Testis (tissue), 3 donors: ENCODE results near the gene MFSD12. TPM values are rescaled to one million over a fixed set of nuclear protein-coding genes. Genes with fewer than 3 reads are reported as not detected.

ENCODE experiments used
- DNase-seq: peaks from one replicate; pipeline ENCODE4 v3.0.0-alpha.2; 2019
- H3K27ac ChIP-seq, 2 donors: fragments of 200-600 bp; sonication (generic); one replicate each; pipeline ENCODE4 v1.5.1; 2019
- H3K27me3 ChIP-seq: fragments of 200-600 bp; sonication (generic); one replicate; pipeline ENCODE4 v1.5.1; 2019
- H3K36me3 ChIP-seq: fragments of 200-600 bp; sonication (generic); one replicate; pipeline ENCODE4 v1.5.1; 2017; ENCODE audit warnings: low read depth; ENCODE audit errors: missing control alignments
- H3K4me1 ChIP-seq: fragments of 200-600 bp; sonication (generic); one replicate; pipeline ENCODE4 v1.5.1; 2019
- H3K4me3 ChIP-seq, 2 donors: fragments of 200-600 bp; sonication (generic); one replicate each; pipeline ENCODE4 v1.5.1; 2017 to 2019
- H3K9me3 ChIP-seq: fragments of 200-600 bp; sonication (generic); one replicate; pipeline ENCODE4 v1.5.1; 2017
- CTCF ChIP-seq, 3 experiments: fragments of 450-650 bp in 2 of 3; fragments of 200-600 bp in 1 of 3; sonication (generic) in 1 of 3; IDR thresholded peaks; one replicate each; pipeline ENCODE4 v1.5.1; 2016 to 2019; ENCODE audit warnings: antibody characterized with exemption in 3 of 3, mild to moderate bottlenecking in 2 of 3, moderate library complexity in 1 of 3
- POLR2A ChIP-seq: fragments of 450-650 bp; IDR thresholded peaks from one replicate; pipeline ENCODE4 v1.6.1; 2017; ENCODE audit warnings: antibody characterized with exemption, mild to moderate bottlenecking, moderate library complexity
- WGBS, 2 donors: methylation state at CpG; one replicate each; pipeline ENCODE4 v1.1.5; 2018; 5-methylcytosine and 5-hydroxymethylcytosine counted together
- intact Hi-C: fragments of 100-400 bp; cut with DNase I; formaldehyde crosslinking; loops from one replicate; pipeline ENCODE4 v1.15.1; 2023; ENCODE audit warnings: low total_unique reads
- polyA plus RNA-seq: library from polyadenylated mRNA; stranded (reverse); fragments of 350-450 nt; fragmentation: Illumina TruSeq; extraction: RNeasy Lipid Tissue Mini Kit (QIAGEN cat#74804); gene quantifications from one replicate; pipeline ENCODE4 v1.2.3, GENCODE V29; 2014; ENCODE audit warnings: low read depth, low replicate concordance; ENCODE audit not compliant: insufficient read depth
- total RNA-seq, 2 donors: library from RNA; depleted of rRNA; stranded (reverse); fragments of >200 nt; gene quantifications; one replicate each; pipeline ENCODE4 v1.2.3, GENCODE V29; 2016

MFSD12 gene
- total and polyA plus RNA-seq, 3 donors from 2014 or later = 32.8 to 95.1 (median 83.9) TPM

DNA sequence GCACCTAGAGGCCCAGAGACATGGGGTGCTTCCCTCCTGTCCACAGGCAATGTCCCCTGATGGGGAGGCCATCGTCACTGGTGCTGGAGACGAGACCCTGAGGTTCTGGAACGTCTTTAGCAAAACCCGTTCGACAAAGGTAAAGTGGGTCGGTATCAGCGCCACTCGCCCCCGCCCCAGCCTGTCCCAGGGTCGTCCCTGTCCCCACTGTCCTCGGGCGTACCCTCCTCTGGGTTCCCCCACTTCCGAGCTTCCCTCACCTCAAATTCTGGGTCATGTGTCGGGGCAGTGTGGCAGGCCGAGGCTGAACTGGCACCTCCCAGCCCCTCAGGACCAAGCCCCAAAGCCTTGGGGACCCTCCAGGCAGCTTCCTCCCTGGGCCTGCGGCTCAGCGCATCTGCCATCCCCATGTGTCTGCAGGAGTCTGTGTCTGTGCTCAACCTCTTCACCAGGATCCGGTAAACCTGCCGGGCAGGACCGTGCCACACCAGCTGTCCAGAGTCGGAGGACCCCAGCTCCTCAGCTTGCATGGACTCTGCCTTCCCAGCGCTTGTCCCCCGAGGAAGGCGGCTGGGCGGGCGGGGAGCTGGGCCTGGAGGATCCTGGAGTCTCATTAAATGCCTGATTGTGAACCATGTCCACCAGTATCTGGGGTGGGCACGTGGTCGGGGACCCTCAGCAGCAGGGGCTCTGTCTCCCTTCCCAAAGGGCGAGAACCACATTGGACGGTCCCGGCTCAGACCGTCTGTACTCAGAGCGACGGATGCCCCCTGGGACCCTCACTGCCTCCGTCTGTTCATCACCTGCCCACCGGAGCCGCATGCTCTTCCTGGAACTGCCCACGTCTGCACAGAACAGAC lies 22.8 kb downstream of the MFSD12 start:
- Histone ChIP-seq H3K4me3 (no peak overlapping the region), H3K27me3 (no peaks in the 10 kb centered on the region), H3K9me3 (no peaks in the 10 kb centered on the region), H3K36me3 (no peaks in the 10 kb centered on the region), H3K4me1 (peaks cover 35% of the 10 kb centered on the region), H3K27ac (no peak overlapping the region)
- intact Hi-C loops = no loop called here
- no peak for TF ChIP-seq CTCF (IDR thresholded peaks at IDR 0.05)
- no peak for TF ChIP-seq POLR2A
- 92 to 95% methylated on average over 25 to 38 of the region's 38 CpGs for WGBS, 2 donors
- no peak for DNase-seq

DNA sequence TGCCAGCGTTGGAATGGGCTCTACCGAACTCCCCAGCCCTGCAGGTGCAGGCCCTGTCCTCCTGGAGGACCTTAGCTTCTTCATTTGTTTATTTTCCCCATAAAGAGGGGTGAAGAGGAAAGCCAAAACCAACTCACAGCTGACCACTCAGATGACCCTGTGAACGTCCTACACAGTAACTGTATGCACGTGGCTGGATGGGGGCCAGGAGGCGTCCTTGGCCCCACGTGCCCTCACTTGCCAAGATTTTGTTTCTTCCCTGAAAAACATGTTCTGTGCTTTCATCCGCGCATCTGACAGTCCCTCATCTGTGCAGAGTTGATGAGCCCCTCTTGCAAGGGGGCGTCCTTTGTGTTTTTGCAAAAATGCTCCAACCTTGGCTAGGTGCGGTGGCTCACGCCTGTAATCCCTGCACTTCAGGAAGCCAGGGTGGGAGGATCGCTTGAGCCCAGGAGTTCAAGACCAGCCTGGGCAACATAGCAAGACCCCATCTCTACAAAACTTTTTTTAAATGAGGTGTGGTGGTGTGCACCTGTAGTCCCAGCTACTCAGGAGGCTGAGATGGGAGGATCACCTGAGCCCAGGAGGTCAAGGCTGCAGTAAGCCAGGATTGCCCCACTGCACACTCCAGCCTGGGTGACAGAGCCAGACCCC lies 23.7 kb downstream of the MFSD12 start:
- TF ChIP-seq CTCF (IDR thresholded peaks at IDR 0.05) (no peak), POLR2A (no peak)
- peak; percentile 82 for DNase-seq
- peaks cover 29% of the 10 kb centered on the region for H3K4me1 ChIP-seq
- H3K27ac ChIP-seq = no peak overlapping the region
- intact Hi-C loops = no loop called here
- no peaks in the 10 kb centered on the region for H3K27me3 ChIP-seq
- H3K36me3 ChIP-seq = no peaks in the 10 kb centered on the region
- WGBS, 2 donors = 47 to 63% methylated on average over 12 of the region's 12 CpGs
- H3K4me3 ChIP-seq = no peak overlapping the region
- no peaks in the 10 kb centered on the region for H3K9me3 ChIP-seq

GRCh38 chr19:3533033-3533432 lies 24.4 kb downstream of the MFSD12 start:
- TF ChIP-seq POLR2A (no peak), CTCF (IDR thresholded peaks at IDR 0.05) (no peak)
- H3K27ac ChIP-seq = no peak overlapping the region
- WGBS, 2 donors = 82% methylated on average over 16 of the region's 17 CpGs; no CpG with 5 or more reads in 1 of the 2 donors
- intact Hi-C loops = no loop called here
- peaks cover 25% of the 10 kb centered on the region for H3K4me1 ChIP-seq
- no peak for DNase-seq
- H3K36me3 ChIP-seq = no peaks in the 10 kb centered on the region
- H3K9me3 ChIP-seq = no peaks in the 10 kb centered on the region
- H3K4me3 ChIP-seq = no peak overlapping the region
- H3K27me3 ChIP-seq = no peaks in the 10 kb centered on the region

DNA sequence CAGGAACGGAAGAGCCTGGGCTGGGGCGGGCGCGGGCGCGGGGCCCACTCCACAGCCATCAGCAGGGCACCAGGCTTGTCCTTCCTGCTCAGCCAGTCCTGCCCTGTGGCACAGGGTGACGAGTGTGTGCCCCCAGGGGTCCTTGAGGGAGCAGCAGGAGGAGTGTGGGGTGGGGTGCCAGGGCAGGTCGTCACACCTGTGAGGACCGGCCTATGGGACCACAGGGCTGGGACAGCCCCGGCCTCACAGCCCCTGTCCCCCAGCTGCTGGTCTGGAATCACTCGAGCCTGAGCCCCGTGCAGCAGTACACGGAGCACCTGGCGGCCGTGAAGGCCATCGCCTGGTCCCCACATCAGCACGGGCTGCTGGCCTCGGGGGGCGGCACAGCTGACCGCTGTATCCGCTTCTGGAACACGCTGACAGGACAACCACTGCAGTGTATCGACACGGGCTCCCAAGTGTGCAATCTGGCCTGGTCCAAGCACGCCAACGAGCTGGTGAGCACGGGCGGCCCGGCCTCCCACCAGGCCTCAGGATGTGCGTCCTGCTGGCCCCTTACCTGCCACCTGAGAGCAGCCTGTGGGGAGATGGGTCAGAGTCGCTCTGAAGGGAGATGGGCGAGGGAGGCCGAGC lies 25.1 kb downstream of the MFSD12 start:
- intact Hi-C loops = no loop called here
- H3K4me3 ChIP-seq = no peak overlapping the region
- no peaks in the 10 kb centered on the region for H3K36me3 ChIP-seq
- H3K4me1 ChIP-seq = peaks cover 23% of the 10 kb centered on the region
- TF ChIP-seq POLR2A = no peak
- no peak for TF ChIP-seq CTCF (IDR thresholded peaks at IDR 0.05)
- H3K27me3 ChIP-seq = no peaks in the 10 kb centered on the region
- DNase-seq = no peak
- 87 to 93% methylated on average over 4 to 33 of the region's 33 CpGs for WGBS, 2 donors
- no peak overlapping the region for H3K27ac ChIP-seq
- no peaks in the 10 kb centered on the region for H3K9me3 ChIP-seq
